IPS-15b (cell line): Measurements from ENCODE around the gene MORF4L1.
A peak's percentile ranks its signal among the peaks of the same experiment; 100 is the strongest.
"Not testable (repeated sequence)": the region's sequence is repeated elsewhere in the genome, so short reads cannot be mapped to it uniquely, and the experiment has no call there.

Source experiments
- H3K27me3 ChIP-seq: one replicate; pipeline ENCODE4 v1.6.1; 2013; ENCODE audit warnings: low read length; ENCODE audit not compliant: control insufficient read depth, insufficient read depth
- H3K36me3 ChIP-seq: one replicate; pipeline ENCODE4 v1.6.1; 2013; ENCODE audit warnings: low read length; ENCODE audit not compliant: control insufficient read depth, insufficient read depth
- H3K4me1 ChIP-seq: one replicate; pipeline ENCODE4 v1.6.1; 2013; ENCODE audit warnings: mild to moderate bottlenecking, low read length; ENCODE audit not compliant: control insufficient read depth, insufficient read depth
- H3K4me3 ChIP-seq: one replicate; pipeline ENCODE4 v1.5.1; 2013; ENCODE audit warnings: low read depth, low read length
- H3K9ac ChIP-seq: one replicate; pipeline ENCODE4 v1.6.1; 2013; ENCODE audit warnings: low read depth, mild to moderate bottlenecking, low read length
- H3K9me3 ChIP-seq: one replicate; pipeline ENCODE4 v1.6.1; 2013; ENCODE audit warnings: mild to moderate bottlenecking, low read length; ENCODE audit not compliant: control insufficient read depth, insufficient read depth

The MORF4L1 gene

GRCh38 chr15:78841891-78842290, 30.8 kb upstream of the MORF4L1 start:
- Histone ChIP-seq H3K36me3 (no peaks in the 10 kb centered on the region), H3K27me3 (no peaks in the 10 kb centered on the region), H3K9ac (no peak overlapping the region), H3K4me3 (no peak overlapping the region), H3K4me1 (no peaks in the 10 kb centered on the region), H3K9me3 (no peaks in the 10 kb centered on the region)

DNA sequence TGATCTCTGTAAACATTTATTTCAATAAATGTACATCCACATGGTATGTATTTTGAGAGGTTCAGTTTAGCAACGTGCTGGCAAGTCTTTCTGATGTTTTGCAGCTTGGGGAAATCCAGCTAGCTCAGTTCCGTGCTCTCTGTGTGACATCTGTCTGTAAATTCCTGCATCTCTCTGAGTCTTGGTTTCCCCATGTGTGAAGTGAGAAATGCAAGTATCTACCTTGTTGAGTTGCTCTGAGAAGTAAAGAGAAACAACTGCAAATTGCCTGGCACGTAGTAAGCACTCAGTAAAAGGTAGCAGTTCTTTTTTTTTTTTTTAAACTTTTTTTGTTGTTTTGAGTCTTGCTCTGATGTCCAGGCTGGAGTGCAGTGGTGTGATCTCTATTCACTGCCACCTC, 30.2 kb upstream of the MORF4L1 start:
- Histone ChIP-seq H3K9me3 (no peaks in the 10 kb centered on the region), H3K9ac (no peak overlapping the region)

DNA sequence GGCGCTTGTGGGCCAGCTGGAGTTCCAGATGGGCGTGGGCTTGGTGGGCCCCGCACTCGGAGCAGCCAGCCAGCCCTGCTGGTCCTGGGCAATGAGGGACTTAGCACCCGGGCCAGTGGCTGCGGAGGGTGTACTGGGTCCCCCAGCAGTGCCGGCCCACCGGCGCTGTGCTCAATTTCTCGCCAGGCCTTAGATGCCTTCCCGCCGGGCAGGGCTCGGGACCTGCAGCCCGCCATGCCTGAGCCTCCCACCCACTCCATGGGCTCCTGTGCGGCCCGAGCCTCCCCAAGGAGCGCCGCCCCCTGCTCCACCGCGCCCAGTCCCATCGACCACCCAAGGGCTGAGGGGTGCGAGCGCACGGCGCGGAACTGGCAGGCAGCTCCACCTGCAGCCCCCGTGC, 25.8 kb upstream of the MORF4L1 start:
- not testable (repeated sequence) for H3K27me3 ChIP-seq, H3K9me3 ChIP-seq, H3K4me1 ChIP-seq, H3K4me3 ChIP-seq, H3K9ac ChIP-seq, H3K36me3 ChIP-seq

More for the DNA sequence above, 30.2 kb upstream of the MORF4L1 start:
- Histone ChIP-seq H3K27me3 (no peaks in the 10 kb centered on the region), H3K4me1 (no peaks in the 10 kb centered on the region), H3K36me3 (no peaks in the 10 kb centered on the region), H3K4me3 (no peak overlapping the region)

- not testable (repeated sequence) for H3K9ac ChIP-seq, H3K9me3 ChIP-seq, H3K4me3 ChIP-seq, H3K4me1 ChIP-seq, H3K27me3 ChIP-seq, H3K36me3 ChIP-seq
Observed at GRCh38 chr15:78847387-78847906, 25.2 kb upstream of the MORF4L1 start.

DNA sequence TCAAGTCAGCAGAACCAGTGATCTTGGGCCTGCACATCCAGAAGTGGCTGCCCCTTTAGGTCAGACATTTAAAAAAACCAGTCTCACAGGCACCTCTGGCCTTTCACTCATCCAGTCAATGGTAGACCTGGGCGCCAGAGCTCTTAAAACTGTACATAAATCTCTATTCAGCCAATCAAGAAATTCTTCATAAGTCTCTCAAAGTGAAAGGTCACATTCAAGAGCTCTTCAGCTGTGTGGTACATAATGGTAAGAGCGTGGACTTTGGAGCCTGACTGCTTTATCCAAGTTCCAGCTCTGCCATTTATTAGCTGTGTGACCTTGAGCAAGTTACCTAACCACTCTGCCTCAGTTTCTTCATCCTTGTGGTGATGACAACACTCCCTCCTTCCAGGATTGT, 22.3 kb upstream of the MORF4L1 start:
- H3K36me3 ChIP-seq = no peaks in the 10 kb centered on the region
- H3K9me3 ChIP-seq = no peaks in the 10 kb centered on the region
- no peaks in the 10 kb centered on the region for H3K4me1 ChIP-seq
- H3K9ac ChIP-seq = no peak overlapping the region
- H3K4me3 ChIP-seq = no peak overlapping the region
- no peaks in the 10 kb centered on the region for H3K27me3 ChIP-seq

DNA sequence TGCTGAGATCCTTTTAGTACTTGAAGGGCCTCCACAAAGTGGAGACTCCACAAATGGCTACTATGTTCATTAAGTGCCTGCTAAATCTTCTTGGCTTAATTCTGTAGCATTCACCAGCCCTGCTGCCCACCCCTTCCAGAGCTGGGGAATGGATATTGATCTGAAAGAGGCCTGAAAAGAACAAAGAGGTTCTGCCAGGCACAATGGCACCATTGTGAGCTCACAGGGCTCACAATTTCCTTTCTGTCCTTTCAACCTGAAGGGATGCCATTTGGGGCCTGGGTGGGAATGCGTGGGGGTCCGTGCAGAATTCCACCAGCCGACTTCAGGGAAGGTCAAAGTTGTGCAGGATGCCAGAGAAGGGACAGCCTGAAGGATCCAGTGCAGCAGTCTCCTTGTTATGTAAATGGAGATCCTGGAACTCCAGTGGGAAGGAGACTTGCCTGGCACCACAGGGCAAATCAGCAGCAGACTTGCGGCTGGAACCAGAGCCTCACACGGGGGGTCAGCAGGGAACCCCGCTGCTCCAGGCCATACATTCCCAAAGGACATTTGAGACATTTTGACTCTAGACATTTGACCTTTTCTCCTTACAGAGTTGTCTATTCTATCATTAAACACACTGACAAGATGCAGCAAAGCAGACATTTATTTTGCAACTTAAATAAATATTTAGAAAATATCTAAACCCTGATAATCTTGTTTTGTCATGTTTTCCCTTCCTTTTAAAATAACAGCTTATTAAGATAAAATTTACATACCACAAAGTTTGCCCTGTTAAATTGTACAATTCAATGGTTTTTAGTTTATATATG, 21.5 kb upstream of the MORF4L1 start:
- no peak overlapping the region for H3K4me3 ChIP-seq
- H3K9ac ChIP-seq = no peak overlapping the region
- no peaks in the 10 kb centered on the region for H3K36me3 ChIP-seq

DNA sequence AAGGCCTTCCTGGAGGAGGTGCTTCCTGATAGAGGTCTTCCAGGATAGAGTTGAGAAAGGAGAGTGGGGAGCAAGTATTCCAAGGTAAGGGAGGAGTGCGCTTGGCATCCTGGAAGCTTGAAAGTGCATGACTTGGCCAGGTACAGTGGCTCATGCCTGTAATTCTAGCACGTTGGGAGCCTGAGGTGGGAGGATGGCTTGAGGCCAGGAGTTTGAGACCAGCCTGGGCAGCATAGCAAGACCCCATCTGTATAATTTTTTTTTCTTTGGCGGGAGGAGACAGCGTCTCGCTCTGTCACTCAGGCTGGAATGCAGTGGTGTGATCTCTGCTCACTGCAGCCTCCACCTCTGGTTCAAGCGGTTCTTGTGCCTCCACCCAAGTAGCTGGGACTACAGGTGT, 19.2 kb upstream of the MORF4L1 start:
- no peak overlapping the region for H3K4me3 ChIP-seq
- no peaks in the 10 kb centered on the region for H3K4me1 ChIP-seq
- no peaks in the 10 kb centered on the region for H3K27me3 ChIP-seq
- no peak overlapping the region for H3K9ac ChIP-seq
- no peaks in the 10 kb centered on the region for H3K36me3 ChIP-seq
- no peaks in the 10 kb centered on the region for H3K9me3 ChIP-seq

More for the DNA sequence above, 21.5 kb upstream of the MORF4L1 start:
- H3K4me1 ChIP-seq = no peaks in the 10 kb centered on the region
- no peaks in the 10 kb centered on the region for H3K9me3 ChIP-seq
- H3K27me3 ChIP-seq = no peaks in the 10 kb centered on the region

DNA sequence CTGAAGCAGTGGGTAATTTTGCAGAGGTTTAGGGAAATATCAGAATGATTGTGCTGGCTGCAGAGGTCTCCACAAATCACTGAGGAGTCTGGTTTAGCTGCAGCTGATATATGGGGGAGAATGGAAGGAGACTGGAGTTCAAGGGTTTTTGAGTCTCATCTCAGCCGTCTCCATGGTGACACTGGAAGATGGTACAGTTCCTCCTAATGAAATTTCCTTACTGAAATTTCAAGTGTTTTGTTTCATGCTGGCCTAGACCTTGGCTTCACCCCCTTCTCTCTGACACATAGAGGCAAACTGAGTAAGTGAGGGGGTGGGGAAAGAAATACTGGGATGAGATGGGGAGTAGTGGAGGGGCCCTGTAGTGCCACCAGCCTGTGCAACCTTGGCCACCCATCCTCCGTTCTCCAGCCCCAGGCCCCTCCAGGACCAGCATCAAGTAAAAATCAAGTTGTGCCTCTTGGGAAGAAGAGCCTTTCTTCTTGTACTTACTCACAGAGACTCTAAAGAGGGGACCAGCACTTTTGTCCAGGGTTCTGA, 17.8 kb upstream of the MORF4L1 start:
- H3K27me3 ChIP-seq = no peaks in the 10 kb centered on the region
- H3K9ac ChIP-seq = no peak overlapping the region
- no peaks in the 10 kb centered on the region for H3K36me3 ChIP-seq
- H3K4me3 ChIP-seq = no peak overlapping the region
- H3K4me1 ChIP-seq = no peaks in the 10 kb centered on the region
- no peaks in the 10 kb centered on the region for H3K9me3 ChIP-seq

GRCh38 chr15:78855746-78856145, 16.9 kb upstream of the MORF4L1 start:
- Histone ChIP-seq H3K4me1 (no peaks in the 10 kb centered on the region), H3K36me3 (no peaks in the 10 kb centered on the region), H3K27me3 (no peaks in the 10 kb centered on the region), H3K9me3 (no peaks in the 10 kb centered on the region), H3K9ac (no peak overlapping the region), H3K4me3 (no peak overlapping the region)

- Histone ChIP-seq H3K4me1 (no peaks in the 10 kb centered on the region), H3K9me3 (no peaks in the 10 kb centered on the region), H3K36me3 (no peaks in the 10 kb centered on the region), H3K27me3 (no peaks in the 10 kb centered on the region), H3K4me3 (peak overlapping the region; percentile 53), H3K9ac (peak overlapping the region; percentile 74)
Observed at GRCh38 chr15:78859971-78860719, 12.5 kb upstream of the MORF4L1 start.

- not testable (repeated sequence) for H3K9me3 ChIP-seq, H3K9ac ChIP-seq, H3K27me3 ChIP-seq, H3K4me1 ChIP-seq, H3K36me3 ChIP-seq, H3K4me3 ChIP-seq
Observed at GRCh38 chr15:78865585-78865984, 7.1 kb upstream of the MORF4L1 start.

DNA sequence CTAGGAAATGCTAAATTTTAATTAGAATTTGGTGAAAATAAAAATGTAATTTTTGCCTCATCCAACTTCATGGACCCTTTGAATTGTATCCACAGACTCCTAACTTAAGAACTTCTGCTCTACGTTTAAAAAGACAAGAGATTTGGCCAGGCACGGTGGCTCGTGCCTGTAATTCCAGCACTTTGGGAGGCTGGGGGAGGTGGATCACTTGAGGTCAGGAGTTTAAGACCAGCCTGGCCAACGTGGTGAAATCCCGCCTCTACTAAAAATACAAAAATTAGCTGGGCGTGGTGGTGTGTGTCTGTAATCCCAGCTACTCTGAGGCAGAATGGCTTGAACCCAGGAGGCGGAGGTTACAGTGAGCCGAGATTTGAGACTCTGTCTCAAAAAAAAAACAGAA, 6.7 kb upstream of the MORF4L1 start:
- not testable (repeated sequence) for H3K27me3 ChIP-seq, H3K4me3 ChIP-seq, H3K9ac ChIP-seq, H3K9me3 ChIP-seq, H3K4me1 ChIP-seq, H3K36me3 ChIP-seq
